Stimulated activated CD4-positive, alpha-beta T cell treated with anti-CD3 and anti-CD28 coated beads, Interleukin-12 subunit alpha, Interleukin-12 subunit beta, amount 100 ng/mL, for 24 hours (primary cell): ENCODE data around the gene PGRMC1.
A peak's percentile ranks its signal among the peaks of the same experiment; 100 is the strongest.
"Not testable (repeated sequence)": the region's sequence is repeated elsewhere in the genome, so short reads cannot be mapped to it uniquely, and the experiment has no call there.

Source experiments
- DNase-seq, 2 experiments: peaks; one replicate each; pipeline ENCODE4 v3.0.0-alpha.2; 2020; ENCODE audit warnings: low read depth in 2 of 2

Gene PGRMC1

DNA sequence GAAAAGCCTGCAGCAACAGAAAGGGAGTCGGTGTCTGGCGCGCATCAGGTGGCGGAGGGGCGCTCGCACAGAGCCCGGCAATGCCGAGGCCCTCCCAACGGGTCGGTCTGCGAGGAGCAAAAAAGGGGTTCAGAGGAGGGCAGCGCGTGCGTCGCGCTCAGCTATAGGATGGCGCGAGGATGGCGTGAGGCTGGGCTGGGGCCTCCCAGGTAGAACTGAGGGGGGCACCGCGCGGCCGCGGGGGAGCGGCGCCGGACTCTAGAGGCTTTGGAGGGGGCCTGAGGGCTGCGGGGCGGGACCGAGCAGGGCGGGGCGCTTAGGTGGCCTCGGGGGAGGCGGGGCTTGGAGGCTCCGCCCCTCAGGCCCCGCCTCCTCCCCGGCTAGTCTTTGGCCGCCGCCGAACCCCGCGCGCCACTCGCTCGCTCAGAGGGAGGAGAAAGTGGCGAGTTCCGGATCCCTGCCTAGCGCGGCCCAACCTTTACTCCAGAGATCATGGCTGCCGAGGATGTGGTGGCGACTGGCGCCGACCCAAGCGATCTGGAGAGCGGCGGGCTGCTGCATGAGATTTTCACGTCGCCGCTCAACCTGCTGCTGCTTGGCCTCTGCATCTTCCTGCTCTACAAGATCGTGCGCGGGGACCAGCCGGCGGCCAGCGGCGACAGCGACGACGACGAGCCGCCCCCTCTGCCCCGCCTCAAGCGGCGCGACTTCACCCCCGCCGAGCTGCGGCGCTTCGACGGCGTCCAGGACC lies at the start of gene PGRMC1:
Gene PGRMC1, plus strand, starts transcription at position 414 of the 751 bp plus-strand sequence. Its CDS starts 79 bp downstream, at position 493.
- peak; percentile 51 to 56 for DNase-seq

- DNase-seq: no peak
Observed at GRCh38 chrX:119186763-119187162, 49.3 kb upstream of the PGRMC1 start.

- no peak for DNase-seq
Observed at GRCh38 chrX:119187298-119187697, 48.8 kb upstream of the PGRMC1 start.

DNA sequence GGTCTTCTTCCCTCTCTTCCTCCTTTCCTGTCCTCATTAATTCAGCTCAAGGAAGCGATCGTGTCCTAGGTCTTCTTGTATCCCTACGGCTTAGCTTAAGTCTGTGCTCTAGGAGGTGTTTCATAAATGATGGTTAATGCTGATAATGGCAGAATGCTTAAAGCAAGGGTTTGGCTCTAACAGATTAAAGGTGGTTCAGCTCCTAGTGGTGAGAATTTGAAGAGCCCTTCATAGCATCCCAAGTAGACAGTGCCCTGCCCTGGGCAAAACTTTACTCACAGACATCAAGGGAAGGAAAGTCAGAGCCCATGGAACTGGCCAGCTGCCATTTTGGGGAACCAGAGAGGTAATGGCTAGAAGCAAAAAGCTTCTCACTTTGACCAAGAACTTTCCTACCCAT lies 47.0 kb upstream of the PGRMC1 start:
- DNase-seq: no peak

GRCh38 chrX:119189595-119189994 lies 46.5 kb upstream of the PGRMC1 start:
- no peak for DNase-seq

GRCh38 chrX:119190091-119190681 lies 45.9 kb upstream of the PGRMC1 start:
- DNase-seq: no peak

- no peak for DNase-seq
Observed at GRCh38 chrX:119190831-119191230, 45.3 kb upstream of the PGRMC1 start.

DNA sequence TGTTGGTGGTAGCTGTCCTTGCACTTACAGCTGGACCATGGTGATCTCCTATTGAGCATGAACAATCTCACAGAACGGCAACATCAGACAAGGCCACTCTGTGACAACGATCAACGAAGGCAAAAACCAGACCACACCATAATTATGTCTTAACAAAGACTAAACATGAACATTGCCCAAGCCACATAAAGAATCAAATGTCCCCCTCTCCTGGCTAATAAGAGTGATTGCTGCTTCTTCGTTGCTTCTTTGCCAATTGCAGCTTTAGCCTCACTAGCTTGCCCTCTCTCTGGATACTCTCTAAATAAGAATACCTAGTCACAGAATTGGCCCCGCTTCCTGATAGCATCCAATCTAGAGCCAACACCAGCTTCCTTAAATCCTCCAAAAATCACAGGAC lies 41.5 kb upstream of the PGRMC1 start:
- DNase-seq: no peak

DNA sequence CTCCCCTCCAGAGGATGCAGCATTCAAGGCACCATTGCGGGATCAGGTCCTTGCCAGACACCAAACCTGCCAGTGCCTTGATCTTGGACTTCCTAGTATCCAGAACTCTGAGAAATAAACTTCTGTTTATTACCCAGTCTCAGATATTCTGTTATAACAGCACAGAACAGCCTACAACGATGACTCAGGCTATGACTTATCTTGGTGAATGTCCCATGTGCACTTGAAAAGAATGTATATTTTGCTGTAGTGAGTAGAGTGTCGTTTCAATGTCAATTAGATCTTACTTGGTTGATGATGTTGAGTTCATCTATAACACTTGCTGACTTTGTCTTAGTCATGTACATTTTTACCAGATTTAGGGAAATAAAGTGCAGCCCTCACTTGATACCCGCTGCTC lies 34.5 kb upstream of the PGRMC1 start:
- no peak for DNase-seq

GRCh38 chrX:119206203-119206602 lies 29.9 kb upstream of the PGRMC1 start:
- no peak for DNase-seq

- DNase-seq: not testable (repeated sequence)
Observed at GRCh38 chrX:119207483-119207882, 28.6 kb upstream of the PGRMC1 start.

- no peak for DNase-seq
Observed at GRCh38 chrX:119208401-119209057, 27.6 kb upstream of the PGRMC1 start.

DNA sequence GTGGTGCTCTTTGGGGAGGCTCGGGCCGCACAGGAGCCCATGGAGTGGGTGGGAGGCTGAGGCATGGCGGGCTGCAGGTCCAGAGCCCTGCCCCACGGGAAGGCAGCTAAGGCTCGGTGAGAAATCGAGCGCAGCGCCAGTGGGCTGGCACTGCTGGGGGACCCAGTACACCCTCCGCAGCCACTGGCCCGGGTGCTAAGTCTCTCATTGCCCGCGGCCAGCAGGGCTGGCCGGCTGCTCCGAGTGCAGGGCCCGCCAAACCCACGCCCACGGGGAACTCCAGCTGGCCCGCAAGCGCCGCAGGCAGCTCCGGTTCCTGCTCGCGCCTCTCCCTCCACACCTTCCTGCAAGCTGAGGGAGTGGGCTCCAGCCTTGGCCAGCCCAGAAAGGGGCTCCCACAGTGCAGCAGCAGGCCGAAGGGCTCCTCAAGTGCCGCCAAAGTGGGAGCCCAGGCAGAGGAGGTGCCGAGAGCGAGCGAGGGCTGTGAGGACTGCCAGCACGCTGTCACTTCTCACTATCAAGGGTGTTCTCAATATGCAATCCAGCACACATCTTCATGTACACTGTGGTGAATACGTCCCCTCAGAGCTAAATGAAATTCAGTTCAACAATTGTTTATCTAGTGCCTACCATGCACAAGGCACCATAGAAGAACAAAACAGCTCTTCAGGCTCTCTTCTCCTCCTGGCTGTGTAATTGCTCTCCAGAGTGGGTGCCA lies 25.0 kb upstream of the PGRMC1 start:
- DNase-seq: not testable (repeated sequence)

DNA sequence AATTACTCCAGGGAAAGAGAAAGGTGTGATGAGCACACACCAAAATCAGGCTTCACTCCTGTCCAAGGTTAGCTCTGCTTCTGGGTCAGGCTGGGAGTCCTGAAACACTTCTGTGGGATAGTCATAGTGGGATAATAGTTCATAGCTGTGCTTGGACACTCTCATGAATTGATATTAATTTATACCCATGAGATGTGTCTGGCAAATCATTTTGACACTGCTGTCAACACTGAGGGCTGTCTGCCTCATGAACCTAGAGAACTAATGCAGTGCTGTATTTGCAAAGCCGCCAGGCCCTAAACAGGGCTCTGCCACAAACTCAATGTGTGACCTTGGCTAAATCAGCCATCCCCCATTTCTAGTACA lies 24.5 kb upstream of the PGRMC1 start:
- DNase-seq: no peak

GRCh38 chrX:119218198-119218597 lies 17.9 kb upstream of the PGRMC1 start:
- DNase-seq: no peak

- no peak for DNase-seq
Observed at GRCh38 chrX:119222932-119223331, 13.2 kb upstream of the PGRMC1 start.

- no peak for DNase-seq
Observed at GRCh38 chrX:119223783-119224182, 12.3 kb upstream of the PGRMC1 start.

DNA sequence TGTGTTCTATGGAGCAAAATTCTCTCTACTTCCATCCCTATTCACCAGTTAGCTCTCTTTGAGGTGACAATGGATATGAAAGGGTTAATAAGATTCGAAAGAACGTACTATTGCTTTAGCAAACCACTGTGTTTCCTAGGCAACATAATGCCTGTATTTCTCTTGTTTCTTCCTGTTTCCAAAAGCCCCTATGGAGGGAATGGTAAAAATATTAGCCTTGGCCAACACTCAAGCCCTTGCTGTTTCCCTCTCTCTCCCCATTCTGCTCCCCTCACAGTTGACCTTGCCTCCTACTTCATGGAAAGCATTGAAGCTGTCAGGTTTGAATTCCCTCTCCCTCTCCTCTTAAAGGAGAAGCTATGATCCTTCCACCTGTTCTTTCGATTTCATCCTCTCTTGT lies 9.6 kb upstream of the PGRMC1 start:
- DNase-seq: no peak

- no peak for DNase-seq
Observed at GRCh38 chrX:119228512-119229252, 7.4 kb upstream of the PGRMC1 start.

DNA sequence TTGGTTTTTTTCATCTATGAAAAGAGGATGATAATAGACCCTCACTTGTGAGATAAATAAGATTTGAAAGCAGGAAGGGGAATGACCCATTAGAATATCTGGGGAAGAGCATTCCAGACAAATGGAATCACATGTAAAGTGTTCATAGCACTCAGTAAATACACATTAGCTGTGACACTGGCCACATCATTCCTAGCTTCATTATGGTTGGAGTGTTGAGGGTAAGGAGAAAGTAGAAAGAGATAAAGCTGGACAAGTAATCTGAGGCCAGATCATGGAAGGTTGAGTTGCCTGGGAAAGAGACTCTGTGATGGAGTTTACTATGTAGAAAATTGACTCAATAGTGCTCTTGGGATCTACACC lies 6.9 kb upstream of the PGRMC1 start:
- no peak for DNase-seq

DNA sequence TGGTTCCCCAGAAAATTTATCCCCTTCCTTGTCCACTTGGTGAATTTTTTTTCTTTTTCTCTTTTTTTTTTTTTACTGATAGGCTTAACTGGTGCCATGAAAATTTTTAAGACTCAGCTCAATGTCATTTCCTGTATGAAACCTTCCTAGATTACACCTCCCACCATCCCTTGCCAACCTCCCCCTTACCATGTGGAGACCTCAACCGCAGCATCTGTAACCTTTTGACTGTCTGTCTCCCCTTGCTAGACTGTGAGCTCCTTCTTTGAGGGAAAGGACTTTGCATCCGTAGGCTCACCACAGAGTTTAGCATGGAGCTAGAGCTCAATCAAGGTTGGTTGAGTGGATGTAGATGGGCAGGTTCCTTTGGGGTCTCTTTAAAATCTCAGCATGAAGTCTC lies 5.2 kb upstream of the PGRMC1 start:
- no peak for DNase-seq

DNA sequence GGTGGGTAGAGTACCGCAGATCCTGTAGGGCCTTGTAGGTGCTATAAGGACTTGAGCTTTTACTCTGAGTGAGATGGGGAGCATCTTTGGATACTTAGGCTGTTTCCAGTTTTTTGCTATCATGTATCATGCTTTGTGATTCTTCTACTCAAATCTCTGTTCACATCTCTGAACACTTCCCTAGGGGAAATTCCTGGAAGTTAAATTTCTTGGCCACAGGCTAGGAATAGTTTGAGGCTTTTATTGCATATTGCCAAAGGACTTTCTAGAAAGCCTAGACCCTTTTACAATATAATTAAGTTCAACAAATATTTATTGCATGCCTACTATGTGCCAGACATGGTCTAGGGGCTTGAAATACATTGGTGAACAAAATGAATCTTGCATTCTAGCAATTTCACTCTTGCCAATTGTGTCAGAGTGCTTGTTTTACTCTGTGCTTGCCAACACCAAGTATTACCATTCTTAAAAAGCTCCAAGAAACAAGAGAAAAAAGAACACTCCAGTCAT lies 4.1 kb upstream of the PGRMC1 start:
- no peak for DNase-seq
